ENCODE results near the gene B3GNT3.
"Not testable (repeated sequence)": the region's sequence is repeated elsewhere in the genome, so short reads cannot be mapped to it uniquely, and the experiment has no call there.

The B3GNT3 gene

GRCh38 chr19:17797424-17798201 is 2.7 kb downstream of the B3GNT3 start:
- DNase-seq: no peak

GRCh38 chr19:17798599-17798998 is 3.7 kb downstream of the B3GNT3 start:
- not testable (repeated sequence) for DNase-seq

- DNase-seq: no peak
Observed at GRCh38 chr19:17802137-17802858, 7.4 kb downstream of the B3GNT3 start.

GRCh38 chr19:17803264-17803896 is 8.4 kb downstream of the B3GNT3 start:
- DNase-seq: peak; percentile 48

GRCh38 chr19:17805427-17805826 is 10.5 kb downstream of the B3GNT3 start:
- DNase-seq: no peak

- DNase-seq: peak; percentile 21
Observed at GRCh38 chr19:17806945-17807344, 12.0 kb downstream of the B3GNT3 start.

- peak; percentile 18 for DNase-seq
Observed at GRCh38 chr19:17807731-17808316, 12.9 kb downstream of the B3GNT3 start.

GRCh38 chr19:17811103-17811502 is 16.2 kb downstream of the B3GNT3 start:
- DNase-seq: no peak

GRCh38 chr19:17811681-17812080 is 16.7 kb downstream of the B3GNT3 start:
- DNase-seq: no peak

GRCh38 chr19:17812099-17812498 is 17.2 kb downstream of the B3GNT3 start:
- no peak for DNase-seq

- no peak for DNase-seq
Observed at GRCh38 chr19:17817668-17818363, 22.9 kb downstream of the B3GNT3 start.

- DNase-seq: no peak
Observed at GRCh38 chr19:17821190-17821589, 26.3 kb downstream of the B3GNT3 start, which contains the start of gene INSL3. Gene INSL3 (minus strand): TSS chr19:17821519. CDS start chr19:17821506, 13 bp downstream.

GRCh38 chr19:17824339-17824738 is 29.4 kb downstream of the B3GNT3 start:
- no peak for DNase-seq

- no peak for DNase-seq
Observed at GRCh38 chr19:17826508-17827056, 31.6 kb downstream of the B3GNT3 start.

GRCh38 chr19:17829855-17830566 is 35.1 kb downstream of the B3GNT3 start:
- no peak for DNase-seq

- peak; percentile 58 for DNase-seq
Observed at GRCh38 chr19:17830567-17831418, 35.9 kb downstream of the B3GNT3 start.

- DNase-seq: no peak
Observed at GRCh38 chr19:17831419-17831888, 36.5 kb downstream of the B3GNT3 start.

- DNase-seq: no peak
Observed at GRCh38 chr19:17832443-17833208, 37.7 kb downstream of the B3GNT3 start.

- DNase-seq: peak; percentile 37
Observed at GRCh38 chr19:17834350-17835181, 39.6 kb downstream of the B3GNT3 start.

All from CD4-positive, alpha-beta T cell treated with Interleukin-10 for 1 hour (primary cell).